Measurements from ENCODE around the gene ETV3.
A peak's percentile ranks its signal among the peaks of the same experiment; 100 is the strongest.

ETV3 gene

GRCh38 chr1:157091668-157092273 lies 46.4 kb downstream of the ETV3 start:
- DNase-seq (ENCODE audit: insufficient read length, low spot score) (no peak), FAIRE-seq (no peak)
- TF ChIP-seq POLR2A (IDR thresholded peaks at IDR 0.05; ENCODE audit: low read depth, low read length): no peak

DNA sequence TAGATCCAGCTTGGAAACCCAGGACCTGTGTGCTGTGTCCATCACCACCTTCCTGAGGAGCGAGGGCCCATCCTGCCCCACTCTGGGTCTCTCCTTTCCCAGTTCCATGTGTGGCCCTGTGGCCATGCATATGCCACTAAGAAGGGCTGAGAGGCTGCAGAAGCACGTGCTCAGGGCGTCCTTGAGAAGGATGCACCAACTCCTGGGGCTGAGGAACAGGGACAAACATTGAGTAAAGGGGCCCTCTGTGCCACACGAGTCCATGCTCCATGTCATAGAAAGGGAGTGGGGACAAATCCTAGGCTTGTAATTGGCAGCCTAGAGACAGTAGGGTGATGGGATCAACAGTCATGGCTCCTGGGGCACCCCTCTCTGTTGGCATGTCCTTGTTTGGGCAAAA lies 47.0 kb downstream of the ETV3 start:
- DNase-seq (ENCODE audit: insufficient read length, low spot score): no peak
- no peak for TF ChIP-seq POLR2A (IDR thresholded peaks at IDR 0.05; ENCODE audit: low read depth, low read length)
- FAIRE-seq: no peak

DNA sequence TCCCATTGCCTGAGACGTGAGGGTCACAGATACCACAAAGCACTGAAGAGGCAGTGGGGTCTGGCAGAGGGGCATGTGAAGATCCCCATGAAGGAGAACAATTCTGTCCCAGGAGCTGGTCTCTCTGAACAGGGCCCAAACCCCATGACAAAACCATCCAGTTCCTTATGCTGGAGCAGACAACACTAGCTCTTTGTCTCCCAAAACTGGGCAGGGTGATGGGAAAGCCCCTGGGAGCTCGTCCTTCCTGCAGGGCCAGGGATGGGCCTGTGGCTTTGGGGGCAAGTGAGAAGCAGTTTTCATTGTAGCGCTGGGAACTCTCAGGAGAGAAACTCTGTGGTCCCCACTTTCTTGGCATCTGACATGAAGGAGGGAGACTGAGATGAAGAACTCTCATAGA lies 47.4 kb downstream of the ETV3 start:
- no peak for FAIRE-seq
- no peak for DNase-seq (ENCODE audit: insufficient read length, low spot score)
- no peak for TF ChIP-seq POLR2A (IDR thresholded peaks at IDR 0.05; ENCODE audit: low read depth, low read length)

- DNase-seq (ENCODE audit: insufficient read length, low spot score) (peak; percentile 75), FAIRE-seq (no peak)
- TF ChIP-seq POLR2A (IDR thresholded peaks at IDR 0.05; ENCODE audit: low read depth, low read length): no peak
Observed at GRCh38 chr1:157090196-157090647, 48.0 kb downstream of the ETV3 start.

DNA sequence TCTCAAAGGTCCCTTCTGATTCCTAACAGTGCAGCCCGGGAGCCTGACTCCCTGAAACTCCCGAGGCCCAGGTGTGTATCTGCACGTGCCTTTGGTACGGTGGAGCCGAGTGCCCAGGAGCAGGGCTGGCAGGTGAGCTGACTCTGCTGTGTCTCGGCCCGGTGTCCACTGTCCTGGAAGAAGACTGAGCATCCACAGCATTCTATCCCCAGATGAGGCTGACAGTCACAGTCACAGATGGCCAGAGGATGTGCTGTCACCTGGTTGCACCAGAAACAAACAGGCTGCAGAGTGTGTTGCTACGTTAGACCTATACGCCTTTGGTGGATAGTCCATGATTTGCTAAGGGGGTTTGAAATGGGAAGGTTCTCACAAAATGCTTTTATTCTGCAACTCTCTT lies 48.4 kb downstream of the ETV3 start:
- DNase-seq (ENCODE audit: insufficient read length, low spot score): no peak
- TF ChIP-seq POLR2A (IDR thresholded peaks at IDR 0.05; ENCODE audit: low read depth, low read length): no peak
- no peak for FAIRE-seq

- no peak for TF ChIP-seq POLR2A (IDR thresholded peaks at IDR 0.05; ENCODE audit: low read depth, low read length)
- FAIRE-seq (no peak), DNase-seq (ENCODE audit: insufficient read length, low spot score) (no peak)
Observed at GRCh38 chr1:157088607-157089006, 49.6 kb downstream of the ETV3 start.

DNA sequence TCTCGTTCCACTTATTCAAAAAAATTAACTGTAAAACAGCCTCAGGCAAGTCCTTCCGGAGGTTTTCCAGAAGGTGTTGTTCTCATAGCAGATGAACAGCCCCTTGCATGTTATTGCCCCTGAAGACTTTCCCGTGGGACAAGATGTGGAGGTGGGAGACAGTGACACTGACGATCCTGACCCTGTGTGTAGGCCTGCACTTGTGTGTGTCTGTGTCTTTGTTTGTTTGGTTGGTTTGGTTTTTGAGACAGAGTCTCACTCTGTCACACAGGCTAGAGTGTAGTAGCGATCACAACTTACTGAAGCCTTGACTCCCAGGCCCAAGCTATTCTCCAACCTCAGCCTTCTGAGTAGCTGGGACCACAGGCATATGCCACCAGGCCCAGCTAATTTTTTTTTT lies 51.2 kb downstream of the ETV3 start:
- TF ChIP-seq POLR2A (IDR thresholded peaks at IDR 0.05; ENCODE audit: low read depth, low read length): no peak
- no peak for DNase-seq (ENCODE audit: insufficient read length, low spot score)
- no peak for FAIRE-seq

DNA sequence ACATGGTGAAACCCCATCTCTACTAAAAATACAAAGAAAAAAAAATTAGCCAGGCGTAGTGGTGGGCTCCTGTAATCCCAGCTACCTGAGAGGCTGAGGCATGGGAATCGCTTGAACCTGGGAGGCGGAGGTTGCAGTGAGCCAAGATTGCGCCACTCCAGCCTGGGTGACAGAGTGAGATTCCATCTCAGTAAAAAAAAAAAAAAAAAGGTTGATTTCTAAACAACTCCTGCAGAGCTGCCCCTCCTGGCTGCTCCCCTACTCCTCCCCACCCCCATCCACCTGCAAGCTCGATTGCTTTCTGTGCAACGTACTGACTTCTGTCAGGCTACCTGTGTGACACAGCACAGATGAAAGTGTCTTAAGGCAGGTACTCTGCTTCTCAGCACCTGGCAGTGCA lies 51.9 kb downstream of the ETV3 start:
- DNase-seq (ENCODE audit: insufficient read length, low spot score) (no peak), FAIRE-seq (no peak)
- TF ChIP-seq POLR2A (IDR thresholded peaks at IDR 0.05; ENCODE audit: low read depth, low read length): no peak

DNA sequence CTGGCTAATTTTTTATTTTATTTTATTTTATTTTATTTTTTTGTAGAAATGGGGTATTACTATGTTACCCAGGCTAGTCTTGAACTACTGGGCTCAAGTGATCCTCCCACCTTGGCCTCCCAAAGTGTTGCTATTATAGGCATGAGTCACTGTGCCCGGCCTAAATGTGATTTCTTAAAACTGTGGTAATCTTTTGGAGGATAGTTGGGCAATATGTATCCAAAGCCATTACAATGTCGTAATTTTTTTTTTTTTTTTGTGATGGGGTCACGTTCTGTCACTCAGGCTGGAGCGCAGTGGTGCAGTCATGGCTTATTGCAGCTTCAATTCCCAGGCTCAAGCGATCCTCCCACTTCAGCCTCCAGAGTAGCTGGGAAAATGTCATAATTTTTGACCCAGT lies 52.8 kb downstream of the ETV3 start:
- TF ChIP-seq POLR2A (IDR thresholded peaks at IDR 0.05; ENCODE audit: low read depth, low read length): no peak
- no peak for DNase-seq (ENCODE audit: insufficient read length, low spot score)
- FAIRE-seq: no peak

GRCh38 chr1:157084720-157085119 lies 53.5 kb downstream of the ETV3 start:
- FAIRE-seq (no peak), DNase-seq (ENCODE audit: insufficient read length, low spot score) (no peak)
- TF ChIP-seq POLR2A (IDR thresholded peaks at IDR 0.05; ENCODE audit: low read depth, low read length): no peak

DNA sequence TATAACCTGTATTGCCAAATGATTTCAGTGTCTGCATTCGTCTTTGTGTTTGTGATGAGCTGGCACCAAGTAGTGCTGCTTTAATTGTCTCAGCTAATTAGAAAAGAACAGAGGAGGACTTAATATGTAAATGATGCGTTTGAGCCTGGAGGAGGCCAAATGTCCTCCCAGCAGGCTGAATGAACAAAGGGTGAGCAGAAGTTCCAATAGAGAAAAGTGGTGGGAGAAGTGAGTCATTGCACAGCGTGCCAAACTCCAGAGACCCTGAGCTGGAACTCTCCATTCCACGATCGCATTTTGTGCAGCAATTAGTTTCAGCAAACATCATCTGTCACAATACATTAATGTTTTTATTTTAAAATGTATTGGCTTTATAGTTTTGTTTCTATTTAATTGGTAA lies 56.5 kb downstream of the ETV3 start:
- DNase-seq (ENCODE audit: insufficient read length, low spot score) (no peak), FAIRE-seq (no peak)
- no peak for TF ChIP-seq POLR2A (IDR thresholded peaks at IDR 0.05; ENCODE audit: low read depth, low read length)

- FAIRE-seq (no peak), DNase-seq (ENCODE audit: insufficient read length, low spot score) (no peak)
Observed at GRCh38 chr1:157080714-157081113, 57.5 kb downstream of the ETV3 start.

DNA sequence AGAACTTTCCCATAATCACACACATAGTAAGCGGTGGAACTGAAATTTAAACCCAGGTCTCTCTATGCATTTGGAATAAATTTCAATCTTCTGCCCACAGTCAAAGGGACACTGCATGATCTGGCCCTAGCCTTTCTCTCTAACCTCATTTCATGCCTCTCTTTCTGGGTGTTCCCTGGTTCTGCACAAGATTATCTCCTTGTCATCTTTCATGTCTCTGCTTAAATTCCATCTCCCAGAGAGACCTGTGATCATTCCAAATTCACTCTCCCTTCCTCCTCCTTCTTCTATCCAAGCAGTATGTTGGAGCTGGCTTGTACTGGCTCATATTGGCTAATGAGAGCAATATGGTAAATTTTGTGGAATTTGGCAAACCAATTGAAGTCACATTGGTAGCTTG lies 60.8 kb downstream of the ETV3 start:
- TF ChIP-seq POLR2A (IDR thresholded peaks at IDR 0.05; ENCODE audit: low read depth, low read length): no peak
- FAIRE-seq (no peak), DNase-seq (ENCODE audit: insufficient read length, low spot score) (no peak)

More at GRCh38 chr1:157080714-157081113, 57.5 kb downstream of the ETV3 start:
- no peak for TF ChIP-seq POLR2A (IDR thresholded peaks at IDR 0.05; ENCODE audit: low read depth, low read length)

GRCh38 chr1:157073944-157074685 lies 64.1 kb downstream of the ETV3 start:
- TF ChIP-seq POLR2A (IDR thresholded peaks at IDR 0.05; ENCODE audit: low read depth, low read length): no peak
- DNase-seq (ENCODE audit: insufficient read length, low spot score): no peak
- FAIRE-seq: no peak

All from H54 (cell line).